Stimulated activated CD4-positive, alpha-beta T cell treated with anti-CD3 and anti-CD28 coated beads, Interleukin-1b, Interleukin-23, amount 100 ng/mL, for 24 hours (primary cell): Measurements from ENCODE around the gene DCUN1D2.
"Not testable (repeated sequence)": the region's sequence is repeated elsewhere in the genome, so short reads cannot be mapped to it uniquely, and the experiment has no call there.

Experiments
- DNase-seq, 4 experiments: peaks; one replicate each; pipeline ENCODE4 v3.0.0-alpha.2; 2020; ENCODE audit warnings: low read depth in 4 of 4, low spot score in 1 of 4

Gene DCUN1D2

DNA sequence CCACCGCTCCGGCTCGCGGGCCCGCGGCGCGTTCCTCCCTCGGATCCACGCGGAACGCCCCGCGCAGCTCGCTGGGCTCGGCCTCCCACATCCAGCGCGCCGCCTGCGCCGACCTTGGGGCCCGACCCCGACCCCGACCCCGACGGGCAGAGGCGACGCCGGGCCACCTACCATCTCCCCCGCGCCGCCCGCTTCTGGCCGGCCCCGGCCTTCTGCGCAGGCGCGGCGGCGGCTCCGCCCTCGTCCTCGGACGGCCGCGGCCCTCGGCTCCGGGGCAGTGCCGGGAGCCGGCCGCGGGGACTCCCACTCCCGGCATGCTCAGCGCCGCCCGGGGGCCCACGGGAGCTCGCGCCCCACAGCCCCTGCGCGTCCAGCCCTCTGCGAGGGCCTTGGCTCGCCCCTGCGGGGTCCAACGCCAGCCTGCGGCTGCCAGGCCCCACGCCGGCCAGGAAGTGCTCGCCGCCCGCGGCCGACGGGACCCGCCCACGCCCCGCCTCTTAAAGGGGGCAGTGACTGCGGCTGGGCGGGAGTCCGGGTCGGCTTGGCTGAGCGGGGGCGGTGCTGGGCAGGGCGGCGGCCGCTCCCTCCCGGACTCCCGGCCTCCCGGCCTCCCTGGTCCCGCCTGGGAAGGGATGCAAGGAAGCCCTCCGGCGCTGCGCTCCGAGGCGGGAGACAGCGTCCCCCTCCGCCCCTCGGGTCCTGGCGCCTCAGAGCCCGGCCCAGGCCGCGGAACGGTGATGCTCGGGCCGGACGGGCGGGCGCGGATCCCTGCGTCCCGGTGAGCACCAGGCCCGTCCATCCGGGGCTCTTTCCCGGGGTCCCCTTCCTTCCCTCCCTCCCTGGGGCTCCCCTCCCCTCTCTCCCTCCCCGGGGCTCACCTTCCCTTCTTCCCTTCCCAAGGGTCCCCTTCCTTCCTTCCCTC lies at the start of gene DCUN1D2:
DCUN1D2 (minus strand) TSS at position 216 of the 922 bp plus-strand sequence; CDS start at position 174, 42 bp downstream.
- peak; percentile 49 to 78 (median 56) for DNase-seq

DNA sequence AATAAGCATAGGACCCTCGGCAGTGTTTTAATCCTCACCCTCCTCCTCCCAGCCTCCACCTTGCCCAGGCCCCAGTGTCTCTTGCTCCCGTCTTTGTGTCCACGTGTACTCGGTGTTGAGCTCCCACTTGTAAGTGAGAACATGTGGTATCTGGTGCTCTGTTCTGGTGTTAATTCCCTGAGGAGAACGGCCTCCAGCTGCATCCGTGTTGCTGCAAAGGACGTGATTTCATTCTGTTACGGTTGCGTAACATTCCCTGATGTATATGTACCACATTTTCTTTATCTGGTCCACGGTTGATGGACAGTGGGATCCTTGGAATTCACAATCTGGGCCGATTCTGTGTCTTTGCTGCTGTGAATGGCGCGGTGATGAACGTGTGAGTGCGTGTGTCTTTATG lies 49.3 kb upstream of the DCUN1D2 start:
- no peak for DNase-seq

DNA sequence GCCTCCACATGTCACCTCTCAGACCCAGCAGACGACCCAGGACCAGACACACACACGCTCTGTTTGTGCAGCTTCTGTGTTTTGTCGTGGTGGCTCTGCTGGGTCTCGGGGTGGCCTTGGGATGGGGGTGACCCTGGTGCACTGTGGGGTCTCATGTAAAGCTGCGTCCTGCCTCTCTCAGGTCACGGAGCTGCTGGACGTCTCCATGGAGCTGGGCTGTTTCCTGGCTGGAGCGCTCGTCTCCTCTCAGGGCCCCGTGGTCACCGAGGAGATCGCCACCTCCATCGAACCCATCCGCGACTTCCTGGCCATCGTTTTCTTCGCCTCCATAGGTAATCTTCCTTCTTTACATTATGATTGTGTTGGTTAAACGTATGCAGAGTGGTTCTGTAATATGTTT lies 48.7 kb upstream of the DCUN1D2 start:
- DNase-seq = no peak

- DNase-seq = no peak
Measured at GRCh38 chr13:113538689-113539058, 48.2 kb upstream of the DCUN1D2 start.

DNA sequence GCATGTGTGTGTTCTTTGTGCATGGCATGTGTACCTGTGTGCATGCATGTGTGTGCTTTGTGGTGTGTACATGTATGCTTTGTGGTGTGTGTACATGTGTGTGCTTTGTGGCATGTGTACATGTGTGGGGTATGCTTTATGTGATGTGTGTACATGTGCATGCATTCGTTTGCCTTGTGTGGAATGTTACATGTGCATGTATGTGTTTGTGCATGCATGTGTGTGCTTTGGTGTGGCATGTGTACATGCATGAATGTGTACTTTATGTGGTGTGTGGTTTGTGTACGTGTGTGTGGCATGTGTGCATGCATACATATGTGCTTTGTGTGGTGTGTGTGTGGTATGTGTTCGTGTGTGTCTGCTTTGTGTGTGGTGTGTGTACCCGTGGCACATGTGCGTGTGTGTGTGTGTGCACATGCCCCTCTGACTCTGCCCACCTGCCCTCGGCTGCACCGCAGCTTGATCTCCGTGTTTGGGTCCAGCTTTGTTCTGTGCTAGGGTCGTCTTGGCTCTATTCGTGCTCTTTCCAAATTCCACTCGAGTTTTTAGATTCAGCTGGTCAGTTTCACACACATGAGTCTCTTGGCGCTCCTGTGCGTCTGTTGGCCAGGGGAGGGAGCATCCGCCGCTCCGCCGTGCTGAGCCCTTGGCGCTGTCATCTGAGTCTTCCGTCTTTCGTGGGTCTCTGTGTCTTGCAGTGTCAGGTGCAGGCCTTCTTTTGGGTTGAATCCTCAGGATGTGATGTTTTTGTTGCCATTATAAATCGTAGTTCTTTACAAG lies 47.6 kb upstream of the DCUN1D2 start:
- no peak for DNase-seq

GRCh38 chr13:113537205-113537604 lies 46.7 kb upstream of the DCUN1D2 start:
- DNase-seq = no peak

- no peak for DNase-seq
Measured at GRCh38 chr13:113536461-113537110, 46.1 kb upstream of the DCUN1D2 start.

DNA sequence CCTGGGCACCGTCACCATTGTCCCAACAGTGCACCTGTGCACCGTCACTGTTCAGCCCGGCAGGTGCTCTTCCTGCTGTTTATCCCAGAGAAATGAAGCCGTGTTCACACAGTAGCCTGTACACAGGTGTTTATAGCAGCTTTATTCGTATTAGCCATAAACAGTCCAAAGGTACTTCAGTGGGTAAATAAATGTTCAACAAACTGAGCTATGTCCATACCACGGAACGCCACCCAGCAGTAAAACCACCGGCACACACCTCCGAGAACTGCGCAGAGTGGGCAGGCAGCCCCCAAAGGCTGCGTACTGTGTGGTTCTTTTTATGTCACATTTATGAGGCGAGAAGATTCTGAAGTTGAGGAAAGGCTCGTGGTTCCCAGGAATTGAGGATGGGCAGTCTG lies 44.9 kb upstream of the DCUN1D2 start:
- no peak for DNase-seq

DNA sequence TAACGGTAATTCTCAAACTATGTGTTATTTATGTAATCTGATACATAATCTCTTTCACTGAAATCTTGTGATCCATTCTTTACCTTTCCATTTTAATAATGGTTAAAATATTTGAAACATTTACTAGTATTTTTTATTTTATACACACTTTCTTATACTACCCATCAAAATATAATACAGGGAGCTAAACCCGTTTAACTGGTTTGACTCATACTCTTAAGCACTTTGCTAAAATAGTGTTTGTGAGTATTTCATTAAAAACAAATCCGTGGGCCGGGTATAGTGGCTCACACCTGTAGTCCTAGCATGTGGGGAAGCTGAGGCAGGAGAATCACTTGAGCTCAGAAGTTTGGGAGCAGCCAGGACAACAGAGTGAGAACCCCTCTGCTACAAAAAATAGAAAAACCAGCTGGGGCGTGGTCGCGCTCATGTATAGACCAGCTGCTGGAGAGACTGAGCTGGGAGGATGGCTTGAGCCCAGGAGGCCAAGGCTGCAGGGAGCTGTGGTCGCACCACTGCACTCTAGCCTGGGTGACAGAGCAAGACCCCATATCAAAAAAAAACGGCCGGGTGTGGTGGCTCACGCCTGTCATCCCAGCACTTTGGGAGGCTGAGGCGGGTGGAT lies 43.8 kb upstream of the DCUN1D2 start:
- no peak for DNase-seq

DNA sequence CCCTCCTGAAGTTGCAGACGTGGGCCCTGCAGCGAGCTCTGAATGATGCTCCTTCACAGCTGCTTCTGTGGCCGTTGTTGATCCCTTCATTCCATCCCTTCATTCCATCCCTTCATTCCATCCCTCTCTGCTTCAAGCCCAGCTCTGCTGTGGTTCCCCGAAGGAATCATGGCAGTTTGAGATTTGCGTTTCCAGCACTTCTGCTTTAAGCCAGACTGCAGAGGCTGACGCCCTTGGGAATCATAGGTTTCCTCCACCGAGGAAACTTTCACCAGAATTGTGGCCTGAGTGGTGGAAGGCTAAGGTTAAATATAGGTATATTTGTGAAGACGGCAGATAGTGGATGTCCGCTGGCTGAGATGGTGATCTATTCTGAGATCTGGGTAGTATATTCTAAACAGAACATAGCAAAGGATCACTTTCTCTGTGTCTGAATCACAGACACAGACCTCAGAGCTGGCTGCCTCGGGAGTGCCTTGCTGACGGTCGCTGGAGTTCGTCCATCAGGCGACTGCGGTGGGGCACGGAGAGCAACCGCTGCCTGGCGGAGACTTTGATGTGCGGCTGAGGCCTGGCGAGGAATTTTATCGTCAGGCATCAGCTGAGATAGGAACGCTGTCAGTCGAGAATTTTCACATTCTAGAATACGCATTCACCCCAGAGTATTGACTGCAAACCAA lies 42.8 kb upstream of the DCUN1D2 start:
- no peak for DNase-seq

DNA sequence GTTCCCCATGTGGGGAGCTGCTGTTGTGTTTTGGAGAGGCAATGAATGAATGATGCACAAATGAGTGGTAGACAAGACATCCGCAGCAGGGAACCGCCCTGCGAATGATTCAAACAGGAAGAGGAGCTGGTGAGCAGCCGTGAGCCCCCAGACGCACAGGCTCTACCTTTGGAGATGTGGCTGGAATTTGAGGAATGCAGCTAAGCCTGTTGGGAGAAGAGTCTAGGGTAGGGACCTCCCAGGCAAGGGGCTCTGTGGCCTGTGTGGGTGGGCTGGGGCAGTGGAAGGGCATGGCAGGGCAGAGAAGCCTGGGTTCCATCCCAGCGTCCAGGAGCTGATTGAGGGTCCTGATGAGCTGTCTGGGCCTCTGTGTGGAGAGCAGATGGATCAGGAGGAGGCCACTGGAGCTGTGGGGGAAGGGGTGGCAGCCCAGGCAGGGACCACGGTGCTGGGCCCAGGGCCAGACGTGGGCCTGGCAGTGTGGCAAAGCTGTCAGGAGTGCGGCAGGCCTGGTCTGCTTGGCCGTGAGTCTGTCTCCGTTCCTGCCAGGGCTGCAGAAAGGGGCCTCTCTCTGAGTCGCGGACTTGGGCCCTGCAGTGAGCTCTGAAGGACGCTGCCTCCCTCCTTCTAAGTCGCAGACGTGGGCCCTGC lies 41.8 kb upstream of the DCUN1D2 start:
- DNase-seq = no peak

DNA sequence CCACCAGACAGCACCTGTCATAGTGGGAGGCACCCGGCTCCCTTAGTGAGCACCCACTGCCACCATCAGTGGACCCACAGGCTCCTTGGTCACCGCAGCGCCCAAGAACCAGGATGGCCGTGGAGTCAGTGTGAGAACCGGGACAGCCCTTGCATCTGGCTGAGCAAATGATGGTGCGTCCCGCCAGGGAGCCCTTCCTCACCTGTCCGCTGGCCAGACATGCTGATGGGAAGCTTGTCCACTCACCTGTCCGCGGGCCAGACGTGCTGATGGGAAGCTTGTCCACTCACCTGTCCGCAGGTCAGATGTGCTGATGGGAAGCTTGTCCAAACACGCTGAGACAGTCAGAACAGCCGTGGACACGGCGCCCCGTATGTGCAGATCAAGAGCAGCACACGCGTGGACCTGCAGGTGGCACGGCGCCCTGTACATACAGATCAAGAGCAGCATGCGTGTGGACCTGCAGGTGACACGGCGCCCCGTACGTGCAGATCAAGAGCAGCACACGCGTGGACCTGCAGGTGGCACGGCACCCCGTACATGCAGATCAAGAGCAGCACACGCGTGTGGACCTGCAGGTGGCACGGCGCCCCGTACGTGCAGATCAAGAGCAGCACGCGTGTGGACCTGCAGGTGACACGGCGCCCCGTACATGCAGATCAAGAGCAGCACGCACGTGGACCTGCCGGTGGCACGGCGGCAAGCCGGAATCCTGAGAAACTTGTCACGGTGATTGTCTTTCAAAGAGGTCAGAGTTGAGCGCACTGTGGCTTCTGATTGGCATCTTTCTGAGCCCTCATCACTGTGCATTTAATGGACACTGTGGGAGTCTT lies 40.7 kb upstream of the DCUN1D2 start:
- DNase-seq = no peak

DNA sequence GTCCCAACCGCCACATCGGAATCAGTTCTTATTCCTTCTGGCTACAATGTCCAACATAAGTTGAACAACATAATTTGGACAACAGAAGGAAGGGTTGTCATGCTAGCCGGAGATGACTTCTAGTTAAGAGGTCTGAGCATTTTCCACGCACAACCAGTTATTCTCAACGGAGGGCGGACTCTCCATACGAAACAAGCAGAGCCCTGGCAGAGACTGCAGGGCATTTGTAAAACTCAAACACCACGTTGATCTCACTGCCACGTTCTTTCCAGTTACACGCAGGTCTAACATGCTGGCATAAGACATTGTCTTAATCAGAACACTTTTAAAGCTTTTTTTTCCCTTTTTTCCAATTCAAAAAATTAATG lies 38.3 kb upstream of the DCUN1D2 start:
- no peak for DNase-seq

GRCh38 chr13:113528101-113528812 lies 37.7 kb upstream of the DCUN1D2 start:
- no peak for DNase-seq

DNA sequence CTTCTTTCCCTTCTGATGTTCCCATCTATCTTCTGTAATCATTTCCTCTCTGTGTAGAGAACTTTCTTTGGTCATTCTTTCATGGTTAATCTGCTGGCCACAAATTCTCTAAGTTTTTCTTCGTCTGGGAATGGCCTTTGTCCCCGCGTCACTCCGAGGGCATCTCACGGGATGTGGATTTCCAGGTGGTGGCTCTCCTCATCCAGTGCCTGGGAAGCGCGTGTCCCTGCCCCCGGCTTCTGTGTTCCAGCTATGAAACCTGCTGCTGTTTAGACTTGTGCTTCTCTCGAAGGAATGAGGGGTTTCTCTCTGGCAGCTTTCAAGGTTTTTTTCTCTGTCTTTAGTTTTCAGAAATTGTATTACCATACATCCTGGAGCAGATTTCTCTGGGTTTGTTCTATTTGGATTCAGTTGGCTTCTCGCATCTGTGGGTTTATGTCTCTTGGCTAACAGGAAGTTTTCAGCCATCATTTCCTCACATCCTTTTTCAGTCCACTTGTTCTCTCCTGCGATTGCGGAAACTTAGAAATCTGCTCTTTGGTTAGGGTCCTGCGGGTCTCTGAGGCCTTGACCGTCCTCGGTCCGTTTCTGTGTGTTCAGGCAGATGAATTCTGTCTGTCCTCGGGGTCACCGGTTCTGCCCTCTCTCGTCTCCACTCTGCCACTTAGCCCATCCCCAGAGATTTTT lies 36.9 kb upstream of the DCUN1D2 start:
- no peak for DNase-seq

DNA sequence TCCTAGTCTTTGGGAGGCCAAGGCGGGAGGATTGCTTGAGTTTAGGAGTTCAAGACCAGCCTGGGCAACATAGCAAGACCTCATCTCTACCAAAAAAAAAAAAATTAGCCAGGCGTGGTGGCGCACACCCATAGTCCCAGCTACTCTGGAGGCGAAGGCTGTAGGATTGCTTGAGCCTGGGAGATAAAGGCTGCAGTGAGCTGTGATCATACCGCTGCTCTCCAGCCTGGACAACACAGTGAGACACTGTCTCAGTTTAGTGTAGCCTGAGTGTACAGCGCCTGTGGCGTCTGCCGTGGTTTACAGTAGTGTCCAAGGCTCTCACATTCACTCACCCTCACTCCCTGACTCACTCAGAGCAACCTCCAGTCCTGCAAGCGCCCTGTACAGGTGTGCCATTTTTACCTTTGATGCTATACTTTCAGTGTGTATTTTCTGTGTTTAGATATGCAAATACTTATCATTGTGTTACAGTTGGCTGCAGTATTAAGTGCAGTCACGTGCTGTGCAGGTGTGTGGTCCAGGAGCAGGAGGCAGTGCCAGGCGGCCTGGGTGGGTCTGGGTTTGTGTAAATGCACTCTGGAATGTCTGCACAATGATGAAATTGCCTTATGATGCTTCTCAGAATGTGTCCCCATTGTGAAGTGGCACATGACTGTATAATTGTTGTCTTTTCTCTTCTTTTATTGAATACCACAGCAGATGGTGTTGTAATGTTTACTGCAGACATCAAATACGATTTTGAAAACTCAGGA lies 36.1 kb upstream of the DCUN1D2 start:
- no peak for DNase-seq

- not testable (repeated sequence) for DNase-seq
Measured at GRCh38 chr13:113522438-113522837, 31.9 kb upstream of the DCUN1D2 start.
